HepG2 (cell line): ENCODE results near the gene ETFB. TPM values are rescaled to one million over a fixed set of nuclear protein-coding genes. Genes with fewer than 3 reads are reported as not detected.
A peak's percentile ranks its signal among the peaks of the same experiment; 100 is the strongest.

Experiments
- GLI4 ChIP-seq: sonication (generic); formaldehyde crosslinking; IDR thresholded peaks from 2 replicates; pipeline ENCODE4 v1.5.1; 2020; ENCODE audit warnings: missing genetic modification reagents, mild to moderate bottlenecking, moderate library complexity, borderline replicate concordance
- HES4 ChIP-seq: sonication (generic); formaldehyde crosslinking; IDR thresholded peaks from 2 replicates; pipeline ENCODE4 v1.9.0; 2021; ENCODE audit warnings: mild to moderate bottlenecking, missing genetic modification reagents, borderline replicate concordance
- RCOR2 ChIP-seq: IDR thresholded peaks from 2 replicates; pipeline ENCODE4 v1.6.1; 2016; ENCODE audit warnings: missing biosample characterization, missing genetic modification reagents
- ZNF12 ChIP-seq: sonication (generic); formaldehyde crosslinking; IDR thresholded peaks from 2 replicates; pipeline ENCODE4 v1.5.0; 2020; ENCODE audit warnings: missing genetic modification reagents
- ZNF263 ChIP-seq: sonication (generic); formaldehyde crosslinking; IDR thresholded peaks from 2 replicates; pipeline ENCODE4 v1.4.0; 2020; ENCODE audit warnings: missing genetic modification reagents
- ZNF781 ChIP-seq: sonication (generic); formaldehyde crosslinking; IDR thresholded peaks from 2 replicates; pipeline ENCODE4 v1.5.1; 2020; ENCODE audit warnings: borderline replicate concordance, mild to moderate bottlenecking, missing genetic modification reagents; ENCODE audit errors: not compliant biosample characterization
- ZNF841 ChIP-seq: sonication (generic); formaldehyde crosslinking; IDR thresholded peaks from 2 replicates; pipeline ENCODE4 v1.8.1; 2023; ENCODE audit warnings: missing genetic modification reagents, borderline replicate concordance
- polyA plus RNA-seq, 8 experiments: library from polyadenylated mRNA; depleted of rRNA in 3 of 8; stranded (reverse) in 7 of 8; unstranded in 1 of 8; fragments of >200 nt; fragmentation: Illumina TruSeq in 4 of 8; extraction: Trizol in 4 of 8; gene quantifications; 2 replicates each; pipeline versions ENCODE4 v1.2.1 to v1.2.3, GENCODE V29; 2011 to 2016; ENCODE audit warnings: low read depth in 4 of 8, missing spikeins in 1 of 8, mixed read lengths in 1 of 8; ENCODE audit not compliant: insufficient read depth in 1 of 8
- total RNA-seq, 5 experiments: library from RNA; depleted of rRNA; stranded (reverse); fragments of >200 nt; fragmentation: Illumina TruSeq; extraction: Trizol; gene quantifications; 2 replicates each; pipeline ENCODE4 v1.2.3, GENCODE V29; 2016; ENCODE audit warnings: low read depth in 1 of 5
- TF ChIP-seq, protein P1 (sequence below): sonication (generic); formaldehyde crosslinking; IDR thresholded peaks from 2 replicates; pipeline ENCODE4 v1.8.0; 2023; ENCODE audit warnings: mild to moderate bottlenecking, missing genetic modification reagents
- TF ChIP-seq, protein P2 (sequence below): sonication (generic); formaldehyde crosslinking; IDR thresholded peaks from 2 replicates; pipeline ENCODE4 v1.4.0; 2020; ENCODE audit warnings: missing genetic modification reagents
- TF ChIP-seq, protein P3 (sequence below): sonication (generic); formaldehyde crosslinking; IDR thresholded peaks from 2 replicates; pipeline ENCODE4 v1.9.0; 2021; ENCODE audit warnings: missing genetic modification reagents, borderline replicate concordance
- TF ChIP-seq, protein P4 (sequence below): sonication (generic); formaldehyde crosslinking; IDR thresholded peaks from 2 replicates; pipeline ENCODE4 v1.5.0; 2020; ENCODE audit warnings: missing genetic modification reagents, mild to moderate bottlenecking, borderline replicate concordance
- TF ChIP-seq, protein P5 (sequence below): sonication (generic); formaldehyde crosslinking; IDR thresholded peaks from 2 replicates; pipeline ENCODE4 v1.5.0; 2020; ENCODE audit warnings: mild to moderate bottlenecking, missing genetic modification reagents, borderline replicate concordance

ETFB gene
- total and polyA plus RNA-seq, 2 of the 13 experiments (the other 11 are each of a cell fraction or from before 2014, with no cell fraction given): 678 to 1,314 TPM

DNA sequence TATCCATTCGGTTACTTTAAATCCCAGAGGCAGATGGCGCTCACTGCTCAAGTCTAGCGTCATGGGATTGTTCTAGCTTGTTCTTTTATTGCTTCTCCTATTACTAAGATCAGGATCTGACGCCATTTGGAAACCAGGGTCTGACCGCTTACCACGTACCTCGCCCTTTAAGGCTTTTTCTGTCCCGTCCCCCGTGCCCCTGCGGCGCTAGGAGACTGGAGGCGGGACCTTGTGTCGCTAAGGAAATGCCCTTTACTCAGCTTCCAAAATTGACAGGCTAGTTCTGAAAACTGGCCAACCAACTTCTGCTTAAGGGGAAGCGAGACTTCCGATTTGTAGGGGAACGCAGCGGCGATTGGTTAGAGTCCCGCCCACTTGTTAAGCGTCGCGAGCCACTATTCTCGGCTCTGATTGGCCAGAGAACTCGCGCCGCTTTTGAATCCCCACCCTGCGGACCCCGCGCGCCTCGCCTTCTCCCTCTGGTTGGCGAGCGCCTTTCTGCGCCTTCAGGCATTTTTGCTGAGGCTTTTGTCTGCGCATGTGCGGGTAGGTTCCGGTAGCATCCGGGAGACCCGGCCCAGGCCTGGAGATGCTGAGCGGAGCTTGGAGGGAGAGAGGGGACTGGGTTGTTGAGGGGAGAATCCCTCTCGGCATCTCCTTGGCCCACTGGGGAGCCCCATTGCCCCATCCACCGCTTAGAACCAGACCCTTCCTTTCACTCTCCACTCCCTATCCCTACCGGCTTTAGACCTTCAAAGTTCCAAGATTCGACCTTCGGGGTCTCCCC, 28.1 kb upstream of the ETFB start (continued):
- TF ChIP-seq, protein P1, sequence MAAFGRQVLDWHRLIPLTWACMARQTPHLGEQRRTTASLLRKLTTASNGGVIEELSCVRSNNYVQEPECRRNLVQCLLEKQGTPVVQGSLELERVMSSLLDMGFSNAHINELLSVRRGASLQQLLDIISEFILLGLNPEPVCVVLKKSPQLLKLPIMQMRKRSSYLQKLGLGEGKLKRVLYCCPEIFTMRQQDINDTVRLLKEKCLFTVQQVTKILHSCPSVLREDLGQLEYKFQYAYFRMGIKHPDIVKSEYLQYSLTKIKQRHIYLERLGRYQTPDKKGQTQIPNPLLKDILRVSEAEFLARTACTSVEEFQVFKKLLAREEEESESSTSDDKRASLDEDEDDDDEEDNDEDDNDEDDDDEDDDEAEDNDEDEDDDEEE (CRISPR knock-in tag): no peak
- TF ChIP-seq ZNF12 (CRISPR knock-in tag) (no peak), ZNF841 (CRISPR knock-in tag) (peak; percentile 94), ZNF781 (CRISPR knock-in tag) (no peak), ZNF263 (CRISPR knock-in tag) (no peak), GLI4 (CRISPR knock-in tag) (no peak), HES4 (CRISPR knock-in tag) (no peak), RCOR2 (CRISPR knock-in tag) (no peak)
- TF ChIP-seq, protein P2, sequence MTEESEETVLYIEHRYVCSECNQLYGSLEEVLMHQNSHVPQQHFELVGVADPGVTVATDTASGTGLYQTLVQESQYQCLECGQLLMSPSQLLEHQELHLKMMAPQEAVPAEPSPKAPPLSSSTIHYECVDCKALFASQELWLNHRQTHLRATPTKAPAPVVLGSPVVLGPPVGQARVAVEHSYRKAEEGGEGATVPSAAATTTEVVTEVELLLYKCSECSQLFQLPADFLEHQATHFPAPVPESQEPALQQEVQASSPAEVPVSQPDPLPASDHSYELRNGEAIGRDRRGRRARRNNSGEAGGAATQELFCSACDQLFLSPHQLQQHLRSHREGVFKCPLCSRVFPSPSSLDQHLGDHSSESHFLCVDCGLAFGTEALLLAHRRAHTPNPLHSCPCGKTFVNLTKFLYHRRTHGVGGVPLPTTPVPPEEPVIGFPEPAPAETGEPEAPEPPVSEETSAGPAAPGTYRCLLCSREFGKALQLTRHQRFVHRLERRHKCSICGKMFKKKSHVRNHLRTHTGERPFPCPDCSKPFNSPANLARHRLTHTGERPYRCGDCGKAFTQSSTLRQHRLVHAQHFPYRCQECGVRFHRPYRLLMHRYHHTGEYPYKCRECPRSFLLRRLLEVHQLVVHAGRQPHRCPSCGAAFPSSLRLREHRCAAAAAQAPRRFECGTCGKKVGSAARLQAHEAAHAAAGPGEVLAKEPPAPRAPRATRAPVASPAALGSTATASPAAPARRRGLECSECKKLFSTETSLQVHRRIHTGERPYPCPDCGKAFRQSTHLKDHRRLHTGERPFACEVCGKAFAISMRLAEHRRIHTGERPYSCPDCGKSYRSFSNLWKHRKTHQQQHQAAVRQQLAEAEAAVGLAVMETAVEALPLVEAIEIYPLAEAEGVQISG (CRISPR knock-in tag): peak; percentile 71
- TF ChIP-seq, protein P3, sequence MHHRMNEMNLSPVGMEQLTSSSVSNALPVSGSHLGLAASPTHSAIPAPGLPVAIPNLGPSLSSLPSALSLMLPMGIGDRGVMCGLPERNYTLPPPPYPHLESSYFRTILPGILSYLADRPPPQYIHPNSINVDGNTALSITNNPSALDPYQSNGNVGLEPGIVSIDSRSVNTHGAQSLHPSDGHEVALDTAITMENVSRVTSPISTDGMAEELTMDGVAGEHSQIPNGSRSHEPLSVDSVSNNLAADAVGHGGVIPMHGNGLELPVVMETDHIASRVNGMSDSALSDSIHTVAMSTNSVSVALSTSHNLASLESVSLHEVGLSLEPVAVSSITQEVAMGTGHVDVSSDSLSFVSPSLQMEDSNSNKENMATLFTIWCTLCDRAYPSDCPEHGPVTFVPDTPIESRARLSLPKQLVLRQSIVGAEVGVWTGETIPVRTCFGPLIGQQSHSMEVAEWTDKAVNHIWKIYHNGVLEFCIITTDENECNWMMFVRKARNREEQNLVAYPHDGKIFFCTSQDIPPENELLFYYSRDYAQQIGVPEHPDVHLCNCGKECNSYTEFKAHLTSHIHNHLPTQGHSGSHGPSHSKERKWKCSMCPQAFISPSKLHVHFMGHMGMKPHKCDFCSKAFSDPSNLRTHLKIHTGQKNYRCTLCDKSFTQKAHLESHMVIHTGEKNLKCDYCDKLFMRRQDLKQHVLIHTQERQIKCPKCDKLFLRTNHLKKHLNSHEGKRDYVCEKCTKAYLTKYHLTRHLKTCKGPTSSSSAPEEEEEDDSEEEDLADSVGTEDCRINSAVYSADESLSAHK (CRISPR knock-in tag): no peak
- TF ChIP-seq, protein P4, sequence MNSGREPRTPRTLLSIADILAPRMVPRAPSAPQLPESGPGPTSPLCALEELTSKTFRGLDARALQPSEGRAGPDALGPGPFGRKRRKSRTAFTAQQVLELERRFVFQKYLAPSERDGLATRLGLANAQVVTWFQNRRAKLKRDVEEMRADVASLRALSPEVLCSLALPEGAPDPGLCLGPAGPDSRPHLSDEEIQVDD (CRISPR knock-in tag): no peak
- TF ChIP-seq, protein P5, sequence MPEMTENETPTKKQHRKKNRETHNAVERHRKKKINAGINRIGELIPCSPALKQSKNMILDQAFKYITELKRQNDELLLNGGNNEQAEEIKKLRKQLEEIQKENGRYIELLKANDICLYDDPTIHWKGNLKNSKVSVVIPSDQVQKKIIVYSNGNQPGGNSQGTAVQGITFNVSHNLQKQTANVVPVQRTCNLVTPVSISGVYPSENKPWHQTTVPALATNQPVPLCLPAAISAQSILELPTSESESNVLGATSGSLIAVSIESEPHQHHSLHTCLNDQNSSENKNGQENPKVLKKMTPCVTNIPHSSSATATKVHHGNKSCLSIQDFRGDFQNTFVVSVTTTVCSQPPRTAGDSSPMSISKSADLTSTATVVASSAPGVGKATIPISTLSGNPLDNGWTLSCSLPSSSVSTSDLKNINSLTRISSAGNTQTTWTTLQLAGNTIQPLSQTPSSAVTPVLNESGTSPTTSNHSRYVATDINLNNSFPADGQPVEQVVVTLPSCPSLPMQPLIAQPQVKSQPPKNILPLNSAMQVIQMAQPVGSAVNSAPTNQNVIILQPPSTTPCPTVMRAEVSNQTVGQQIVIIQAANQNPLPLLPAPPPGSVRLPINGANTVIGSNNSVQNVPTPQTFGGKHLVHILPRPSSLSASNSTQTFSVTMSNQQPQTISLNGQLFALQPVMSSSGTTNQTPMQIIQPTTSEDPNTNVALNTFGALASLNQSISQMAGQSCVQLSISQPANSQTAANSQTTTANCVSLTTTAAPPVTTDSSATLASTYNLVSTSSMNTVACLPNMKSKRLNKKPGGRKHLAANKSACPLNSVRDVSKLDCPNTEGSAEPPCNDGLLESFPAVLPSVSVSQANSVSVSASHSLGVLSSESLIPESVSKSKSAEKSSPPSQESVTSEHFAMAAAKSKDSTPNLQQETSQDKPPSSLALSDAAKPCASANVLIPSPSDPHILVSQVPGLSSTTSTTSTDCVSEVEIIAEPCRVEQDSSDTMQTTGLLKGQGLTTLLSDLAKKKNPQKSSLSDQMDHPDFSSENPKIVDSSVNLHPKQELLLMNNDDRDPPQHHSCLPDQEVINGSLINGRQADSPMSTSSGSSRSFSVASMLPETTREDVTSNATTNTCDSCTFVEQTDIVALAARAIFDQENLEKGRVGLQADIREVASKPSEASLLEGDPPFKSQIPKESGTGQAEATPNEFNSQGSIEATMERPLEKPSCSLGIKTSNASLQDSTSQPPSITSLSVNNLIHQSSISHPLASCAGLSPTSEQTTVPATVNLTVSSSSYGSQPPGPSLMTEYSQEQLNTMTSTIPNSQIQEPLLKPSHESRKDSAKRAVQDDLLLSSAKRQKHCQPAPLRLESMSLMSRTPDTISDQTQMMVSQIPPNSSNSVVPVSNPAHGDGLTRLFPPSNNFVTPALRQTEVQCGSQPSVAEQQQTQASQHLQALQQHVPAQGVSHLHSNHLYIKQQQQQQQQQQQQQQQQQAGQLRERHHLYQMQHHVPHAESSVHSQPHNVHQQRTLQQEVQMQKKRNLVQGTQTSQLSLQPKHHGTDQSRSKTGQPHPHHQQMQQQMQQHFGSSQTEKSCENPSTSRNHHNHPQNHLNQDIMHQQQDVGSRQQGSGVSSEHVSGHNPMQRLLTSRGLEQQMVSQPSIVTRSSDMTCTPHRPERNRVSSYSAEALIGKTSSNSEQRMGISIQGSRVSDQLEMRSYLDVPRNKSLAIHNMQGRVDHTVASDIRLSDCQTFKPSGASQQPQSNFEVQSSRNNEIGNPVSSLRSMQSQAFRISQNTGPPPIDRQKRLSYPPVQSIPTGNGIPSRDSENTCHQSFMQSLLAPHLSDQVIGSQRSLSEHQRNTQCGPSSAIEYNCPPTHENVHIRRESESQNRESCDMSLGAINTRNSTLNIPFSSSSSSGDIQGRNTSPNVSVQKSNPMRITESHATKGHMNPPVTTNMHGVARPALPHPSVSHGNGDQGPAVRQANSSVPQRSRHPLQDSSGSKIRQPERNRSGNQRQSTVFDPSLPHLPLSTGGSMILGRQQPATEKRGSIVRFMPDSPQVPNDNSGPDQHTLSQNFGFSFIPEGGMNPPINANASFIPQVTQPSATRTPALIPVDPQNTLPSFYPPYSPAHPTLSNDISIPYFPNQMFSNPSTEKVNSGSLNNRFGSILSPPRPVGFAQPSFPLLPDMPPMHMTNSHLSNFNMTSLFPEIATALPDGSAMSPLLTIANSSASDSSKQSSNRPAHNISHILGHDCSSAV: no peak
